Hepatocyte (in vitro differentiated cells): ENCODE data around the gene SLC44A1.

Experiments
- EZH2 ChIP-seq: fragments of 200-600 bp; sonication (generic); IDR thresholded peaks from 2 replicates; pipeline ENCODE4 v1.6.1; 2016; ENCODE audit warnings: antibody characterized with exemption, mild to moderate bottlenecking, borderline replicate concordance
- EZH2phosphoT487 ChIP-seq: fragments of 200-600 bp; sonication (generic); IDR thresholded peaks from one replicate; pipeline ENCODE4 v1.6.1; 2018; ENCODE audit warnings: antibody characterized with exemption, mild to moderate bottlenecking, low read depth, moderate library complexity; ENCODE audit not compliant: unreplicated experiment, severe bottlenecking
- TF ChIP-seq, protein P1 (sequence below): fragments of 200-600 bp; sonication (generic); IDR thresholded peaks from 2 replicates; pipeline ENCODE4 v1.5.1; 2016; ENCODE audit warnings: antibody characterized with exemption, mild to moderate bottlenecking; ENCODE audit not compliant: poor library complexity

DNA sequence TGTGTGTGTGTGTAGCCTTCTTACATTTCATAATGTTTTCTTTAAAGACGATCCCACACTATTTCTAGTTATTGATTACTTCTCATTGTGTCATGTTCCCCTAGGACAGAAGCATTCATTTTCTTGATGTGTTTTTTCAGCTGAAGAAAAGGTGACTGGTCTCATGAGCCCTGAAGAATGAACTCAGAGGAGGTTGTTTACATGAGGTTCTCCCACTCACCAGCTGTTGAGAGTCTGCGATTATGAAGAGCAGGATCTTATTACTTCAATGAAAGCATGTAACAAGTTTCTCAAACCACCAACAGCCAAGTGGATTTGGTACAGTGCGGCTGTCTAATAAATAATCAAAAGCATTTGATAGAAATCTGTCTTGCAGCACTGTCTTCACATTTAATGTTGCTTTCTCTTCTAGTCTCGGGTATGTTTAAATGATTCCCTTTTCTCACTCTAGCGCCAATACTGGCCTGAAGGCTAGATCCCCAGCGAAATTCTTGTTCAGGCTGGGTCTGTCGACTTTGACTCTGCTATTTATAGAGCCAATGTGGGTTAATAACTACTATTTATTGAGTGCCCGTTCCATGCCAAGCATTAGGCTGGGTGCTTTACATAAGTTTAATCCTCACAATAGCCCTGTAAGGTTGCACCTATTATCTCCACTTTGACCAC is 193.8 kb downstream of the SLC44A1 start:
- TF ChIP-seq EZH2phosphoT487 (no peak), EZH2 (no peak)
- TF ChIP-seq, protein P1, sequence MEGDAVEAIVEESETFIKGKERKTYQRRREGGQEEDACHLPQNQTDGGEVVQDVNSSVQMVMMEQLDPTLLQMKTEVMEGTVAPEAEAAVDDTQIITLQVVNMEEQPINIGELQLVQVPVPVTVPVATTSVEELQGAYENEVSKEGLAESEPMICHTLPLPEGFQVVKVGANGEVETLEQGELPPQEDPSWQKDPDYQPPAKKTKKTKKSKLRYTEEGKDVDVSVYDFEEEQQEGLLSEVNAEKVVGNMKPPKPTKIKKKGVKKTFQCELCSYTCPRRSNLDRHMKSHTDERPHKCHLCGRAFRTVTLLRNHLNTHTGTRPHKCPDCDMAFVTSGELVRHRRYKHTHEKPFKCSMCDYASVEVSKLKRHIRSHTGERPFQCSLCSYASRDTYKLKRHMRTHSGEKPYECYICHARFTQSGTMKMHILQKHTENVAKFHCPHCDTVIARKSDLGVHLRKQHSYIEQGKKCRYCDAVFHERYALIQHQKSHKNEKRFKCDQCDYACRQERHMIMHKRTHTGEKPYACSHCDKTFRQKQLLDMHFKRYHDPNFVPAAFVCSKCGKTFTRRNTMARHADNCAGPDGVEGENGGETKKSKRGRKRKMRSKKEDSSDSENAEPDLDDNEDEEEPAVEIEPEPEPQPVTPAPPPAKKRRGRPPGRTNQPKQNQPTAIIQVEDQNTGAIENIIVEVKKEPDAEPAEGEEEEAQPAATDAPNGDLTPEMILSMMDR: no peak
